T-helper 2 cell (primary cell): ENCODE data around the gene GCKR.
A peak's percentile ranks its signal among the peaks of the same experiment; 100 is the strongest.

Experiments used
- DNase-seq, 5 experiments: peaks; one replicate each; pipeline versions ENCODE4 v3.0.0 to v3.0.0-alpha.2; 2012 to 2022
- total RNA-seq, 2 donors: gene quantifications; one replicate each; lab custom pipeline; 2026; lab: John Stamatoyannopoulos, UW

Gene GCKR, protein sequence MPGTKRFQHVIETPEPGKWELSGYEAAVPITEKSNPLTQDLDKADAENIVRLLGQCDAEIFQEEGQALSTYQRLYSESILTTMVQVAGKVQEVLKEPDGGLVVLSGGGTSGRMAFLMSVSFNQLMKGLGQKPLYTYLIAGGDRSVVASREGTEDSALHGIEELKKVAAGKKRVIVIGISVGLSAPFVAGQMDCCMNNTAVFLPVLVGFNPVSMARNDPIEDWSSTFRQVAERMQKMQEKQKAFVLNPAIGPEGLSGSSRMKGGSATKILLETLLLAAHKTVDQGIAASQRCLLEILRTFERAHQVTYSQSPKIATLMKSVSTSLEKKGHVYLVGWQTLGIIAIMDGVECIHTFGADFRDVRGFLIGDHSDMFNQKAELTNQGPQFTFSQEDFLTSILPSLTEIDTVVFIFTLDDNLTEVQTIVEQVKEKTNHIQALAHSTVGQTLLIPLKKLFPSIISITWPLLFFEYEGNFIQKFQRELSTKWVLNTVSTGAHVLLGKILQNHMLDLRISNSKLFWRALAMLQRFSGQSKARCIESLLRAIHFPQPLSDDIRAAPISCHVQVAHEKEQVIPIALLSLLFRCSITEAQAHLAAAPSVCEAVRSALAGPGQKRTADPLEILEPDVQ
- total RNA-seq: 0 to 0.13 reads per million in 2 donors

GRCh38 chr2:27496357-27497287 lies at the start of gene GCKR:
GCKR (plus strand) TSS chr2:27496839; CDS start chr2:27496905, 66 bp downstream.
- no peak for DNase-seq

DNA sequence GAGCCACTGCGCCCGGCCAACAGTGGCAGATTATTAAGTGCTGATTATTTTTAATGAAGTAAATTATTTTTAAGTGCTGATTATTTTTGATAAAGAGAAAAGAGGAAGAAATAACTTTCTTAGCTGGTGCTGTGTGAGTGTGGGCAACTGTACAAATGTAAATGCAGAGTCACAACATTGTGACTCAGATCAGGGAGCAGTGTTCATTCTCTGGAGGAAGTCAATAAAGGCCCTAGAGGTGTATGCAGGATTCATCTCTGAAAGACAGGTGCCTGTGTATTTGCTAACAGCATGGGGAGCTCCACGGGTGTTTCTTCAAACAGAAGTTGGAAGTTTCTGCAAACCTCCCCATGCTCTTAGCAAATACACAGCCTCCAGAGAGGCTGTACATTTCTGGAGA lies 48.3 kb upstream of the GCKR start:
- DNase-seq: no peak

GRCh38 chr2:27451095-27451494 lies 45.5 kb upstream of the GCKR start:
- DNase-seq: peak in 1 of 5 experiments; percentile 50

DNA sequence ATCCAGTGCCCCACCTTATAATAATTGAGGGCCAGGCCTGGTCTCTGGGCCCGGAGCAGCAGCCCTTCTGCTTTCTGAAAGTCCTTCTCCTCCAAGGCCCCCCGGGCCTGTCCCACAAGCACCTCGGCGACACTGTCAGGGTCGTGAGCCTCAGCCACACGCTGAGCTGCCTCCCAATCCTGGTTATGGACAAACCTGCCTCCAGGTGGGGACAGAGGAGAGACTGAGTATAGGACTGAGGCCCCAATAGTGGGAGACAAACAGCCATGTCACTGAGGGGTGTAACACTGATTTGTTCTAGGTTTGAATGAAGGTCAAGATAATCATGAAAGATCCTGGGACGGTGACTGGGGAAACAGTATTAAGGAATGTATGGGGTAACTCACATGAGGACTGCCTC lies 42.7 kb upstream of the GCKR start:
- no peak for DNase-seq

DNA sequence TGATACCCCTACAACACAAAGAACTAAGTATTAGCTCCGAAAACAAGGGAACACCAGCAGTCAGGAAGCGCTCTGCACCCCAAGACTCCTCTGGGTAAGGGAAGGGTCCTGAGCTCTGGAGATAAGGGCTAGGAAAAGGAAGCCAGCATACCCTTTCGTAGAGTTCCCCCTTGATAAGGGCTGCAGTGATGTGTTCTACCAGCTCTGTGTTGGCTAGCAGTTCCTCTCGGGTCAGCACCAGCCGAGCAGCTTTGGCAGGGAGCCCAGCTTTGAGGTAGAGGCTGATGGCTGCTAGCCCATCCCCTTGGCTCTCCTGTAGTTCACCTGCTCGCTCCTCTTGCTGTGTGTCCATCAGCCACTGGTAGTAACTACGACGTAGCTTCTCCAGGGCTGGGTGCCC lies 35.5 kb upstream of the GCKR start:
- no peak for DNase-seq

DNA sequence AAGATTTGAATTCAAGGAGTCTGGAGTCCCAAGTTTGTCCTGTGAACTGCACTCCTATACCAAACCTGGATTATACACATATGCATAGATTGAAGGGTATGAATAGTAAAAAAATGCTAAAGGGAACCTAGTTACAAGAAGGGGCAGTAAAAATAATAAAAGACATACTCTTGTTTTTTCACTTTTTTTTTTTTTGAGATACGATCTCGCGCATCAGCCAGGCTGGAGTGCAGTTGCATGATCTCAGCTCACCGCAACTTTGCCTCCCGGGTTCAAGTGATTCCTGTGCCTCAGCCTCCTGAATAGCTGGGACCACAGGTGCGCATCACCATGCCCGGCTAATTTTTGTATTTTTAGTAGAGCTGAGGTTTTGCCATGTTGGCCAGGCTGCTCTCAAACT lies 32.2 kb upstream of the GCKR start:
- DNase-seq: no peak

DNA sequence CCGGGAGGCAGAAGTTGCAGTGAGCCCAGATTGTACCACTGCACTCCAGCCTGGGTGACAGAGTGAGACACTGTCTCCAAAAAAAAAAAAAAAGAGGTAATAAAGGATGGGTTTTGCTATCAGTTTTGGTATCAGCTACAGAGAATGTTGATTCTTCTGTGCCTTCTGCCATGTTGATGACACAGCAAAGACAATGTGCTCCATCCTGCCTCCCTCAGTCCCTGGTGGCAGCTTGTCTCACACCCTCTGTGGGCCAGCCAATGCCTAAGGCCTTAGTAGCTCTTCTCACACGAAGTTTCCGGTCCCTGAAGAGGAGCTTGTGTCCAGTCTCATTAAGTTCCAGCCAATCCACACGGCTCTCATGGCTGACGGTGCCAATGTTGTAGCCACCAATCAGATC lies 24.7 kb upstream of the GCKR start:
- DNase-seq: peak in 1 of 5 experiments; percentile 44

DNA sequence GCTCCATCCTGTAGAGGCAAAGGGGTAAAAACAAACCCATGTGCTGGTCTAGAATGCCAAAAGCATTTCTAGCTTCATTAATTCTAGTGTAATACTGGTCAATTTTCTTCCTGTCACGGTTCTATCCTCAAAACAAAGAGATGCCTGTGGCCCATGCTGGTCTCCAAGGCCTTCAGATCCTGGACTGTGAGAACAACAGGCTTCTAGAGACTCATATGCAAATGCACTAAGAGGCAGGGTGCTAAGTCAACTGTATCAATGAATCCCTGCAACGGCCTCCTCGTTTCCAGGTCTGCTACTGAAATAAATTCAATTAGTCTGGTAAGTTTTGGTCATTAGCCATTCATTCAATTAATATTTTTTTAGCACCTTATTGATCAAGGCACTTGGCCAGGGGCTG lies 11.1 kb upstream of the GCKR start:
- DNase-seq: no peak

DNA sequence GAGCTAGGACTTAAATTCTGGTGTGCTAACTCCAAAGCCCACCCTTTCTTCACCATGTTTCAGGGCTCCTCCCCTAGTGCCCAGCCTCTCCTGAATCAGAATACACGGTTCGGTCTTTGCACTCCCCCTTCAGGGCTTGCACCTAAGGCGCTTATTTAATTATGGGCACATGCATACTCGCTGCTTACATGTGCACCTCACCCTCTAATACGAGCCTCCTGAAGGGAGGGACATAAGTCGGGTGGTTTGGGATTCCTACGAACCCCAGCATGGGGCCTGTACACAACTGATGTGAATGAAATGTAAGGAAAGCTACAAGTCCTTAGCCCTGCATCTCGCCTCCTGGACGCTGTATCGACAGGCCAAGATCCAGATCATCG lies 7.5 kb upstream of the GCKR start:
- peak in 2 of 5 experiments; percentile 11 to 17 for DNase-seq

DNA sequence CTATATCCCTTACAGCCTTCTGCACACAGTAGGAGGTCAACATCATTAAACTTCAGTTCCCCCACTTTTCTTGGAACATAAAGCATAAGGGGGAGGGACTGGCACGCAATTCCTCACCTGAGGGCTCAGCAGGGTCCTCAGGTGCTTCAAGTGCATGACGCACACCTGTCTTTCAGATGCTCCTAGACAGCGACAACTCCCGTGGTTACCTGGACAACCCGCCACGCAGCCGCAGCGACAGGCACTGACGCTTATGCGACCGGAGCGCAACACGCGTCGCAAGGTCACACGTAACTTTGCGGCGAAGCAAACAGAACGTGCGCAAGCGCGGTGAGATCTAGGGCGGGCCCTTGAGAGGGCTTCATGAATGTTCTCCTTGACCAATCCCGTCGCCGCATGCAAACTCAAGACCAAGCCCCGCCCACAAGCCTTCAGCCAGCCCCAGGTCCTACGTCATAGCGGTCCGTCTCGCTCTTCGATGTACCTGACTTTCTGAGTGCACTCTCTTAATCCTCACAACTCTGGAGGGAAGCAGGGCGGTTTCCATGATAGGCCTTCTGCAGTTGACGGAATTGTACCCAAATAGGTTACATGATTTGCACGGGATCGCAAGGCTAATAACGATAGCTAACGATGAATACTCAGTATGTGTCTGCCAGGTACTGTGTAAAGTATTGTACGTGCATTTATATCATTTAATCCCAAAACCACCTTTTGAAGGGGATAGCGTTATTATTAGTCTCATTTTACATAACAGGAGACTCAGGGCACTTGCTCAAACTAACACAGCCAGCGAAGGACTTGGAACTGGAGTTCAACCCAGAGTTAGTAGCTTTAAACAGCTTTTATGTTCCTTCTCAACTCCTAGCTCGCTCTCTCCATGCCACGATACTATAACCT lies 6.9 kb upstream of the GCKR start, which contains the start of gene IFT172:
Gene IFT172, minus strand, starts transcription at position 246 of the 900 bp plus-strand sequence. Its CDS starts 90 bp downstream, at position 156.
- DNase-seq: peak; percentile 95 to 100 (median 99)

- DNase-seq: no peak
These were observed 4.1 kb upstream of the GCKR start for GRCh38 chr2:27492557-27492956.

DNA sequence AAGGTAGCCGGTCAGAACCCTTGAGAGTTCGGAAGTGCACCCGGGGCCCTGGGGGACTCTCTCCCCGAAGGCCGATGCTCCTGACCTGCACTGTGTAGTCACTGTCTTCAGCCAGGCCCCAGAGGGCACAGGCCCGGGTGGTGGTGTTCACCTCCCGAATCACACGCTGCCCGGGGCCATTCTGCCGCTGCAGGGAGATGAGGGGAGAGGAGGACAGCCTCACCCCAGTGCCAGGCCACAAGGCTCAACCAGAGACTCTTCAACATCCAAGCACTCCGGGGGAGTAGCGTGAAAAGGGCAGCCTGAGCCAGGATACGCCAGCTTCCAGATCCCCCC lies 2.7 kb upstream of the GCKR start:
- DNase-seq: no peak

- DNase-seq: no peak
These were observed 2.2 kb upstream of the GCKR start for GRCh38 chr2:27494284-27494943.

DNA sequence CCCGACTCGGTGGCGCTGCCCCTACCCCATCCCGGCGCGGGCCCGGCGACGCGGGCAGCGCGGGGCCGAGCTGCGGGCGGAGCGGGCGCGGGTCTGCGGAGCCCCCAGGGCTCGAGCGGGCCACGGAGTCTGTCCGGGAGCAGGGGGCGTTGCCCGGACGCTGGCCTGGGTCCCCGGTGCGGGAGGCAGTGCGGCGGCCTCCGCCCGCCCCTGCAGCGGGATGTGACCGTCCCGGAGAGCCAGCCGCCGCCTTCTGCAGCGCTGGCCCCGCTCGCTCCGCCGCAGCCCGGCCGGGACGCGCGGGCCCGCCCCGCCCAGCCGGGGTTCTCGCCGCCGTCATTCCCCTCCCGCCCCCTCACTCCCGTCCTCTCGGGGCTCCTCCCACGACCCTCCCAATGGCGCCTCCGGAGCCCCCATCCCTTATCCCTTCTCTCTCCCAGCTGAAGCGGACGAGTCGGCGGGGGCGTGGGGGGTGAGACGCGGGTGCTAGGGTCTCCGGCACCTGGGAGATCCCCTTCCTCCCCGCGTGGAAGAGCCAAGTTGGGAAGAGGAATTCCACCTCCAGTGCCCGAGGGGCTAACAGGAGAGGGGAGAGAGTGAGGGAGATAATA lies 1.6 kb upstream of the GCKR start, which contains the start of gene FNDC4:
Gene FNDC4, minus strand, starts transcription at position 257 of the 611 bp plus-strand sequence. CDS start 521 bp downstream, outside the sequence.
- DNase-seq: peak in 2 of 5 experiments; percentile 9 to 20

GRCh38 chr2:27495840-27496356 lies 741 bp upstream of the GCKR start:
- no peak for DNase-seq

- DNase-seq: no peak
These were observed 619 bp downstream of the GCKR start for GRCh38 chr2:27497288-27497627.

DNA sequence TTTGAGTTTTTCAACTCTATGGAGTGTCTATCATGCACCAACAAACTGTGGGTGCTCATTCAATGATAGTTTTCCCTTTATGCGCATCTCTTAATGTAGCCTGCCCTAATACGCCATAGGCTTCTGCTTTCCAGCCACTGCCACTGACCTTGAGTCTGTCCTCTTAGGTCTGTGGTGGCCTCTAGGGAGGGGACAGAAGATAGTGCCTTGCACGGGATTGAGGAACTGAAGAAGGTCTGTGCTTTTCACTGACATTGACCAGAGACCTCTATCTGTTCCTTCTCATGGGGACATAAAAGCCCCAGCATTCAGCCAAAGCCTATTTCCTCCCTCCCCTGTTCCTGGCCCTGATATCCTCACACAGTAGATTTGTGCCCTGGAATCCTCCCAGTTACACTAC lies 2.3 kb downstream of the GCKR start:
- no peak for DNase-seq

DNA sequence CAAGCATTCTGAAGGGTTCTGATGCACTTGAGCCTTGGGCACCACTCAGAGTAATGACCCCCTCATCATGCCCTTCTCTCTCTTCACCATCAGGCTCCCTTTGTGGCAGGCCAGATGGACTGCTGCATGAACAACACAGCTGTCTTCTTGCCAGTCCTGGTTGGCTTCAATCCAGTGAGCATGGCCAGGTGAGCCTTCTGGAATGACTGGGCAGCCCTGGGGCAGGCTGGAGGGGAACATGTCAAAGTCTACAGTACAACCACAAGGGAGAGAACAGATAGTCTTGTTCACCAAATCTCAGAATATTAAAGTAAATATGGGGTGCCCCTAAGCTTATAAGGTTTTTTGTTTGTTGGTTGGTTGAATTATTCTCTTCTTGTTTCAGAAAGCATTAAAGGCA lies 4.4 kb downstream of the GCKR start:
- DNase-seq: no peak

- no peak for DNase-seq
These were observed 5.5 kb downstream of the GCKR start for GRCh38 chr2:27502142-27502541.

GRCh38 chr2:27506587-27506986 lies 9.9 kb downstream of the GCKR start:
- DNase-seq: no peak

- no peak for DNase-seq
These were observed 10.7 kb downstream of the GCKR start for GRCh38 chr2:27507293-27507692.
